ENCODE data around the gene HOXB8. TPM values are rescaled to one million over a fixed set of nuclear protein-coding genes. Genes with fewer than 3 reads are reported as not detected.
A peak's percentile ranks its signal among the peaks of the same experiment; 100 is the strongest.

Gene HOXB8
- total RNA-seq, 4 donors from 2014 or later, result 0.27 to 3.9 TPM; not detected in 2

- Histone ChIP-seq H3K4me1 (peaks cover 0 to 69% (median 7%) of the 10 kb centered on the region in 3 donors), H3K27ac (peak overlapping the region in 3 of 4 donors; percentile 25 to 79 (median 75))
- no peak for ATAC-seq
These were observed 17.6 kb downstream of the HOXB8 start for GRCh38 chr17:48597528-48597777.

GRCh38 chr17:48596735-48597527 lies 18.2 kb downstream of the HOXB8 start:
- peaks cover 0 to 3% of the 10 kb centered on the region in 2 donors for H3K36me3 ChIP-seq
- WGBS, 2 donors (ENCODE audit: low coverage in 1 of 2), result 34 to 39% methylated on average over 13 to 20 of the region's 26 CpGs
- peaks cover 83% of the 10 kb centered on the region for H3K27me3 ChIP-seq
- H3K4me1 ChIP-seq, result peaks cover 0 to 69% (median 3%) of the 10 kb centered on the region in 3 donors
- H3K9me3 ChIP-seq, result no peaks in the 10 kb centered on the region
- H3K27ac ChIP-seq, result peak overlapping the region in 2 of 4 donors; percentile 75 to 79
- TF ChIP-seq POLR2AphosphoS5 (IDR thresholded peaks at IDR 0.05) (peak; percentile 61), CTCF (IDR thresholded peaks at IDR 0.05) (no peak)
- no peak for ATAC-seq
- peak overlapping the region; percentile 23 to 62 for H3K4me3 ChIP-seq

More at GRCh38 chr17:48597528-48597777, 17.6 kb downstream of the HOXB8 start:
- no peaks in the 10 kb centered on the region for H3K9me3 ChIP-seq
- peaks cover 83% of the 10 kb centered on the region for H3K27me3 ChIP-seq
- TF ChIP-seq POLR2AphosphoS5 (IDR thresholded peaks at IDR 0.05) (no peak), EP300 (IDR thresholded peaks at IDR 0.05) (no peak)
- peak overlapping the region; percentile 23 to 62 for H3K4me3 ChIP-seq
- peaks cover 0 to 3% of the 10 kb centered on the region in 2 donors for H3K36me3 ChIP-seq
- no CpG with 5 or more reads among the region's 16 CpGs for WGBS, 2 donors (ENCODE audit: low coverage in 1 of 2)

- Histone ChIP-seq H3K4me3 (peak overlapping the region in 1 of 2 donors; percentile 62), H3K27ac (peak overlapping the region in 2 of 4 donors; percentile 75 to 79), H3K9me3 (no peaks in the 10 kb centered on the region), H3K36me3 (peaks cover 0 to 3% of the 10 kb centered on the region in 2 donors), H3K27me3 (peaks cover 81% of the 10 kb centered on the region), H3K4me1 (peaks cover 0 to 67% (median 3%) of the 10 kb centered on the region in 3 donors)
- TF ChIP-seq CTCF (IDR thresholded peaks at IDR 0.05), result no peak
- no peak for TF ChIP-seq POLR2AphosphoS5 (IDR thresholded peaks at IDR 0.05)
- TF ChIP-seq POLR2A (IDR thresholded peaks at IDR 0.05), result no peak
- TF ChIP-seq EP300 (IDR thresholded peaks at IDR 0.05), result no peak
- WGBS, 2 donors (ENCODE audit: low coverage in 1 of 2), result 59 to 72% methylated on average over 8 to 29 of the region's 54 CpGs
- no peak for ATAC-seq
These were observed 18.9 kb downstream of the HOXB8 start for GRCh38 chr17:48596000-48596734.

GRCh38 chr17:48595278-48595999 lies 19.7 kb downstream of the HOXB8 start:
- H3K4me3 ChIP-seq, result no peak overlapping the region
- no peak overlapping the region for H3K27ac ChIP-seq
- peaks cover 81% of the 10 kb centered on the region for H3K27me3 ChIP-seq
- peaks cover 0 to 3% of the 10 kb centered on the region in 2 donors for H3K36me3 ChIP-seq
- 87 to 93% methylated on average over 9 to 16 of the region's 25 CpGs for WGBS, 2 donors (ENCODE audit: low coverage in 1 of 2)
- H3K4me1 ChIP-seq, result peaks cover 0 to 72% (median 3%) of the 10 kb centered on the region in 3 donors
- ATAC-seq, result no peak
- TF ChIP-seq POLR2A (IDR thresholded peaks at IDR 0.05), result no peak
- no peak for TF ChIP-seq CTCF (IDR thresholded peaks at IDR 0.05)
- no peak for TF ChIP-seq EP300 (IDR thresholded peaks at IDR 0.05)
- no peak for TF ChIP-seq POLR2AphosphoS5 (IDR thresholded peaks at IDR 0.05)
- no peaks in the 10 kb centered on the region for H3K9me3 ChIP-seq
